Activated CD8-positive, alpha-beta T cell treated with anti-CD3 and anti-CD28 coated beads for 36 hours (primary cell): Measurements from ENCODE around the gene MBP. TPM values are rescaled to one million over a fixed set of nuclear protein-coding genes. Genes with fewer than 3 reads are reported as not detected.

Source experiments
- ATAC-seq: fragments of 200-7000 bp; cut with Tn5 transposase; one replicate; pipeline ENCODE4 v1.10.0; 2021; ENCODE audit warnings: mild to moderate bottlenecking, moderate library complexity
- CTCF ChIA-PET: fragments of 350-600 bp; sonication (Branson Sonifier 250); formaldehyde crosslinking; loops from one replicate; lab custom pipeline; 2021; ENCODE audit warnings: antibody characterized with exemption; lab: Charles Lee
- POLR2A ChIA-PET: fragments of 350-600 bp; sonication (Branson Sonifier 250); formaldehyde crosslinking; loops from one replicate; lab custom pipeline; 2021; ENCODE audit warnings: antibody characterized with exemption; lab: Charles Lee
- DNase-seq: peaks from one replicate; pipeline ENCODE4 v3.0.0-alpha.2; 2020
- H3K27ac Mint-ChIP-seq: one replicate; pipeline ENCODE4 v1.8.0; 2021; ENCODE audit warnings: mild to moderate bottlenecking, mixed read lengths
- H3K27me3 Mint-ChIP-seq: one replicate; pipeline ENCODE4 v1.8.0; 2021; ENCODE audit warnings: mixed read lengths
- H3K36me3 Mint-ChIP-seq: one replicate; pipeline ENCODE4 v1.8.0; 2021; ENCODE audit warnings: low read depth, mixed read lengths
- H3K4me1 Mint-ChIP-seq: one replicate; pipeline ENCODE4 v1.8.0; 2021; ENCODE audit warnings: low read depth, mixed read lengths
- H3K4me3 Mint-ChIP-seq: one replicate; pipeline ENCODE4 v1.8.0; 2021; ENCODE audit warnings: mild to moderate bottlenecking, moderate library complexity, mixed read lengths
- H3K9me3 Mint-ChIP-seq: one replicate; pipeline ENCODE4 v1.8.0; 2021; ENCODE audit warnings: mixed read lengths
- CTCF ChIP-seq: fragments of 200-600 bp; IDR thresholded peaks from one replicate; pipeline ENCODE4 v1.8.0; 2022; ENCODE audit warnings: antibody characterized with exemption, mild to moderate bottlenecking
- intact Hi-C: fragments of 100-400 bp; cut with micrococcal nuclease; formaldehyde crosslinking; loops from one replicate; pipeline ENCODE4 v1.10.0; 2022
- total RNA-seq, 2 experiments: library from RNA; stranded (reverse); gene quantifications; one replicate each; pipeline ENCODE4 v1.2.3, GENCODE V29; 2021

The MBP gene
- total RNA-seq, 2 experiments from 2014 or later = 39.9 to 41.5 TPM

DNA sequence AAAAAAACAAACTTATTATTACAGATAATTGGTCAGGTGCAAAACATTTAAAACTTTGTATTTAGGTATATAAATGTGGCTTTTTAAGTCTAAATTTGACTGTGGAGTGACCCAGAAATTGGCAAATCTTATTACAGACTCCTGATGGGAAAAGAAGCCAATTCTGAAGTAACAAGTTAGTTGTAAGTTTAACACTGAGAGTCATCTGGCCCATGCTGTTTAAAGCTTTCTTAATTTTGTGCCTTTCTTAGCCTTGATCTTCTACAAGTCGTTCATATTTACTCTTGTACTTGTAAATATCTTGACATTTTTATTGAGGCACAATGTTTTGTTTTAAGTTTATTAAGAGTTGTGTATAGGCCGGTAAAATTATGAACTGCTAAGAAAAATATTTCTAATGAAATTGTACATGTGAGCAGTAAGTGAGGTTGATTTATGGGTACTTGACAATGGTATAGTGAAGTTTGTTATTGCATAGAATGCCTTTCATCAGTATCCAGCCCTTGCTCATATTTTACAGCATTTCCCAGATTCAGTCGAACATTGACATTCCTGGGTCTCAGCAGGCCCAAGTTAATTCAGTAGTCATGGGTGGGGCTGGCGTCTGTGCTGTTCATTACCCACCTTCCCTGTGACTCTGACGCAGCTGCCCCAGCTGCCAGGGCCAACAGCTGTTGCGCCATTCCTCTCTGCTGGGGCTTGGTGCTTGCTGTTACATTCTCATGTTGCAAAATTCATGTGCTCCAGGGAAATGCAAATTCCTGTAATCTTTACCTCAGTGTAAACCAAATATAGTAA lies 188.8 kb downstream of the MBP start:
- H3K4me3 Mint-ChIP-seq = no peak overlapping the region
- H3K36me3 Mint-ChIP-seq = peaks cover 30% of the 10 kb centered on the region
- H3K27ac Mint-ChIP-seq = no peak overlapping the region
- no peak for TF ChIP-seq CTCF
- H3K9me3 Mint-ChIP-seq = no peaks in the 10 kb centered on the region
- no peaks in the 10 kb centered on the region for H3K27me3 Mint-ChIP-seq
- H3K4me1 Mint-ChIP-seq = peaks cover 14% of the 10 kb centered on the region
- ChIA-PET POLR2A (interaction anchor here (0.8 kb wide), 1 partner anchor 10 kb away, joined by 3 read pairs; no protein-coding TSS in a partner anchor), CTCF (interaction anchor here (1.0 to 1.4 kb wide), 3 partner anchors 15 to 141 kb away, joined by 3 read pairs; no protein-coding TSS in a partner anchor)
- intact Hi-C loops = no loop called here
- ATAC-seq (no peak), DNase-seq (no peak)

DNA sequence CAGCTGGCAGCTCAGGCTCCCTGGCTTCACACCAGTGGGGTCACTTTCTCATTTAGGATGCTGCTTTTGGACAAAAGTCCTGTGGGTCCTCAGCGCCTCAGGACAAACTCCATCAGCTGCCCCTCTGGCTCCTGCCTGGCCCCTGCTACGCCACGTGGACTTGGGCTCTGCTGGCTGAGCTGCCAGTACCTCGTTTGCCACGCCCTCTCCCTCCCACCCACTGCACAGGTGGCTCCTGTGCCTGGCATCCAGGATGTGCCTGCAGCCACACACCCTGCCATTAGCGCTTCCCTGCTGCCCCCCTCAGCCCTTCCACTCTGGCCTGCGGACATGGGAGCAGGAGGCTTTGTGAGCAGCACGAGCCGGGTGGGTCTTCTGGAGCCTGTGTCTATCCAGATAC lies 191.3 kb downstream of the MBP start:
- Mint-ChIP-seq H3K4me1 (no peaks in the 10 kb centered on the region), H3K4me3 (no peak overlapping the region), H3K27ac (no peak overlapping the region), H3K27me3 (no peaks in the 10 kb centered on the region), H3K36me3 (peaks cover 20% of the 10 kb centered on the region), H3K9me3 (no peaks in the 10 kb centered on the region)
- intact Hi-C loops = no loop called here
- ChIA-PET CTCF (interaction anchor here (1.0 kb wide), 1 partner anchor 42 kb away, joined by 4 read pairs; no protein-coding TSS in a partner anchor), POLR2A (no interaction called here)
- TF ChIP-seq CTCF = no peak
- no peak for DNase-seq
- no peak for ATAC-seq

GRCh38 chr18:76938619-76939018 lies 194.0 kb downstream of the MBP start:
- H3K4me1 Mint-ChIP-seq = no peaks in the 10 kb centered on the region
- H3K9me3 Mint-ChIP-seq = no peaks in the 10 kb centered on the region
- CTCF ChIA-PET = interaction anchor here (1.1 kb wide), 1 partner anchor 45 kb away, joined by 4 read pairs; no protein-coding TSS in a partner anchor
- intact Hi-C loops = no loop called here
- no peak overlapping the region for H3K4me3 Mint-ChIP-seq
- peaks cover 13% of the 10 kb centered on the region for H3K36me3 Mint-ChIP-seq
- POLR2A ChIA-PET = no interaction called here
- no peak overlapping the region for H3K27ac Mint-ChIP-seq
- H3K27me3 Mint-ChIP-seq = no peaks in the 10 kb centered on the region
- no peak for DNase-seq
- no peak for ATAC-seq
- TF ChIP-seq CTCF = no peak

DNA sequence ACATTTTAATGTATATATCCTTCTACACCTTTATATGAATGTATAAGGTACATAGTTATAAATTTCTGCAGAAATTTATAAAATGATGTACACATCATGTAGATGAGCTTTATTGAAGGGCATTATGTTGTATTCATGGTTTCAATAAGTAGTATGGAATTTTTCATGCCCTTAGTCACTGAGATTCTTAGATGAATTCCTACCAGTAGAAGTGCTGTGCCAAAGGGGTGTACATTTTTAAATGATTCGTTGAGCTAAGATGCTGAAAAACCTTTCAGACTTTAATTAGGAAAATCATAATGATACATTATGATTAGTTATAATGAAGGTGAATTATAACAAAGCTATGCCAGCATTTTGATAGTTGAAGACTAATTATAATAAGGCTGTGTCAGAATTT lies 195.0 kb downstream of the MBP start:
- H3K27ac Mint-ChIP-seq = no peak overlapping the region
- no peak for TF ChIP-seq CTCF
- H3K9me3 Mint-ChIP-seq = no peaks in the 10 kb centered on the region
- CTCF ChIA-PET = interaction anchor here (1.0 kb wide), 1 partner anchor 8 kb away, joined by 3 read pairs; no protein-coding TSS in a partner anchor
- POLR2A ChIA-PET = no interaction called here
- intact Hi-C loops = no loop called here
- peaks cover 15% of the 10 kb centered on the region for H3K36me3 Mint-ChIP-seq
- ATAC-seq = no peak
- H3K4me3 Mint-ChIP-seq = no peak overlapping the region
- no peak for DNase-seq
- H3K27me3 Mint-ChIP-seq = no peaks in the 10 kb centered on the region
- no peaks in the 10 kb centered on the region for H3K4me1 Mint-ChIP-seq

- H3K27me3 Mint-ChIP-seq = no peaks in the 10 kb centered on the region
- no peak overlapping the region for H3K4me3 Mint-ChIP-seq
- intact Hi-C loops = no loop called here
- H3K9me3 Mint-ChIP-seq = no peaks in the 10 kb centered on the region
- TF ChIP-seq CTCF = no peak
- no peak overlapping the region for H3K27ac Mint-ChIP-seq
- H3K4me1 Mint-ChIP-seq = no peaks in the 10 kb centered on the region
- no peak for ATAC-seq
- H3K36me3 Mint-ChIP-seq = peaks cover 15% of the 10 kb centered on the region
- CTCF ChIA-PET = interaction anchor here (0.7 to 1.0 kb wide), 2 partner anchors 9 to 46 kb away, joined by 3 read pairs; no protein-coding TSS in a partner anchor
- no peak for DNase-seq
- POLR2A ChIA-PET = no interaction called here
Observed at GRCh38 chr18:76936877-76937276, 195.7 kb downstream of the MBP start.
